Ecto neural progenitor cell (in vitro differentiated cells): ENCODE measurements around the gene NKTR.

Source experiments
- DNase-seq: peaks from one replicate; pipeline ENCODE4 v3.0.0-alpha.2; 2018; ENCODE audit warnings: low spot score

NKTR gene

GRCh38 chr3:42662813-42663535 lies 62.5 kb downstream of the NKTR start:
- DNase-seq: no peak

GRCh38 chr3:42663581-42664437 lies 63.3 kb downstream of the NKTR start:
- no peak for DNase-seq

- no peak for DNase-seq
These were observed 63.9 kb downstream of the NKTR start for GRCh38 chr3:42664438-42664803.

GRCh38 chr3:42665050-42665878 lies 64.8 kb downstream of the NKTR start:
- DNase-seq: no peak

GRCh38 chr3:42666022-42666421 lies 65.5 kb downstream of the NKTR start:
- DNase-seq: no peak

- DNase-seq: no peak
These were observed 66.1 kb downstream of the NKTR start for GRCh38 chr3:42666577-42666998.

- no peak for DNase-seq
These were observed 66.6 kb downstream of the NKTR start for GRCh38 chr3:42667096-42667522.

- no peak for DNase-seq
These were observed 67.3 kb downstream of the NKTR start for GRCh38 chr3:42667523-42668412.

- DNase-seq: no peak
These were observed 67.9 kb downstream of the NKTR start for GRCh38 chr3:42668413-42668760.

GRCh38 chr3:42668793-42669217 lies 68.3 kb downstream of the NKTR start:
- DNase-seq: no peak

GRCh38 chr3:42670051-42670576 lies 69.6 kb downstream of the NKTR start:
- no peak for DNase-seq

- no peak for DNase-seq
These were observed 70.2 kb downstream of the NKTR start for GRCh38 chr3:42670670-42671069.

- DNase-seq: no peak
These were observed 72.0 kb downstream of the NKTR start for GRCh38 chr3:42672515-42672914.

- DNase-seq: no peak
These were observed 72.6 kb downstream of the NKTR start for GRCh38 chr3:42673082-42673481.

- DNase-seq: no peak
These were observed 73.7 kb downstream of the NKTR start for GRCh38 chr3:42674146-42674545.

- DNase-seq: no peak
These were observed 75.4 kb downstream of the NKTR start for GRCh38 chr3:42675909-42676308.

- no peak for DNase-seq
These were observed 78.0 kb downstream of the NKTR start for GRCh38 chr3:42678447-42678846.

- DNase-seq: no peak
These were observed 79.8 kb downstream of the NKTR start for GRCh38 chr3:42680271-42680670.

- no peak for DNase-seq
These were observed 80.3 kb downstream of the NKTR start for GRCh38 chr3:42680806-42681205.

- DNase-seq: no peak
These were observed 81.0 kb downstream of the NKTR start for GRCh38 chr3:42681361-42682038.
